A549 treated with Hydrocortisone at 1 μM for 4 hours (cell line): Measurements from ENCODE around the gene SPON2. TPM values are rescaled to one million over a fixed set of nuclear protein-coding genes. Genes with fewer than 3 reads are reported as not detected.

ENCODE experiments used
- total RNA-seq: library from RNA; stranded (reverse); fragments of 200-300 nt; extraction: Qiagen RNA extraction; gene quantifications from 5 replicates; pipeline ENCODE4 v1.2.3, GENCODE V29; 2022

The SPON2 gene
- 0.31 to 1.0 TPM (median 0.39 TPM) in 5 replicates for total RNA-seq

GRCh38 chr4:1172228-1172851 is at the start of gene SPON2:
TSS of gene SPON2 (minus strand) at chr4:1172583.

Other genes starting within 250 kb of the SPON2 start
- 35.5 to 50.3 TPM (median 45.9 TPM) in 5 replicates for gene GAK, start 240.3 kb downstream of the SPON2 start, total RNA-seq
- gene TMEM175, start 240.1 kb downstream of the SPON2 start, total RNA-seq, result 8.6 to 13.9 TPM (median 9.9 TPM) in 5 replicates
- 4.9 to 7.9 TPM (median 6.6 TPM) in 5 replicates for gene DGKQ, start 199.0 kb downstream of the SPON2 start, total RNA-seq
- gene IDUA, start 185.5 kb downstream of the SPON2 start, total RNA-seq, result 7.4 to 11.7 TPM (median 10.3 TPM) in 5 replicates
- gene SLC26A1, start 179.2 kb downstream of the SPON2 start, total RNA-seq, result 0.14 to 0.44 TPM (median 0.17 TPM) in 5 replicates
- 14.6 to 20.3 TPM (median 19.4 TPM) in 5 replicates for gene FGFRL1, start 161.0 kb downstream of the SPON2 start, total RNA-seq
- 1.4 to 2.8 TPM (median 2.4 TPM) in 5 replicates for gene RNF212, start 59.0 kb downstream of the SPON2 start, total RNA-seq
- 77.7 to 93.8 TPM (median 82.9 TPM) in 5 replicates for gene CTBP1, start 76.5 kb upstream of the SPON2 start, total RNA-seq
- 57.3 to 62.4 TPM (median 61.3 TPM) in 5 replicates for gene MAEA, start 117.3 kb upstream of the SPON2 start, total RNA-seq
- 4.4 to 4.9 TPM (median 4.5 TPM) in 5 replicates for gene UVSSA, start 174.6 kb upstream of the SPON2 start, total RNA-seq
- not detected in 5 replicates for gene NKX1-1, start 233.9 kb upstream of the SPON2 start, total RNA-seq